ENCODE results near the gene NKD1.
"Not testable (repeated sequence)": the region's sequence is repeated elsewhere in the genome, so short reads cannot be mapped to it uniquely, and the experiment has no call there.

The NKD1 gene

GRCh38 chr16:50519602-50520001, 28.6 kb upstream of the NKD1 start:
- DNase-seq (ENCODE audit: extremely low read depth in 1 of 2, low read depth in 1 of 2) = no peak

DNA sequence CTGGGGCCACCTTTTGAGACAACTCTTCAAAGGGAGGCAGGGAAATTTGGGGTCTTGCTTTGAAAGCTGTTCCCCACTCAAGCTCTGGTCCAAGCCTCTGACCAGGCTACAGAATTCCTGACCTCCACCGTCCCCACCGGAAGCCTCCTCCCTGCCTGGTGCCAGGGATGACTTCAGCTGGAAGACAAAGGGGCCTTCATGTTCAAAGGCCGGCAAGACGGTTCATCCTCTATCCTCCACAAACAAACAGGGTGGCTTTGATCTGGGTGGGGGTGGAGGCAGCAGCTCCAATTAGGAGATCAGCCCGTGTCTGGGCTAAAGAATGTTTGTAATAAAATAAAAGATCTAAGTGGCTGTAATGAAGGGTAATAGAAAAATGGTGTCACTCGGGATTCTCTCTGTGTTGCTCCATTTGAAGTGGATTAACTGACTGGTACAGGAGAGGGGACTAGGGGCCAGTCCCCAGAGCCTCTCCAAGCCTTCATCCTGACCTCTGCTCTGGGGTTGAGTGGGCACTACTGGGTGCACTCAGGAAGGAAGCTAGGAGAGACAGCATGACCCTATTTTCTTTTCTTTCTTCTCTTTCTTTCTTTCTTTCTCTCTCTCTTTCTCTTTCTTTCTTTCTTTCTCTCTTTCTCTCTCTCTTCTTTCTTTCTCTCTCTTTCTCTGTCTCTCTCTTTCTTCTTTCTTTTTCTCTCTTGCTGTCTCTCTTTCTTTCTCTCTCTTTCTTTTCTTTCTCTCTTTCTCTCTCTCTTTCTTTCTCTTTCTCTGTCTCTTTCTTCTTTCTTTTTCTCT, 27.5 kb upstream of the NKD1 start:
- DNase-seq (ENCODE audit: extremely low read depth in 1 of 2, low read depth in 1 of 2) = no peak

- DNase-seq (ENCODE audit: extremely low read depth in 1 of 2, low read depth in 1 of 2) = no peak
These were observed 26.8 kb upstream of the NKD1 start for GRCh38 chr16:50521246-50521900.

DNA sequence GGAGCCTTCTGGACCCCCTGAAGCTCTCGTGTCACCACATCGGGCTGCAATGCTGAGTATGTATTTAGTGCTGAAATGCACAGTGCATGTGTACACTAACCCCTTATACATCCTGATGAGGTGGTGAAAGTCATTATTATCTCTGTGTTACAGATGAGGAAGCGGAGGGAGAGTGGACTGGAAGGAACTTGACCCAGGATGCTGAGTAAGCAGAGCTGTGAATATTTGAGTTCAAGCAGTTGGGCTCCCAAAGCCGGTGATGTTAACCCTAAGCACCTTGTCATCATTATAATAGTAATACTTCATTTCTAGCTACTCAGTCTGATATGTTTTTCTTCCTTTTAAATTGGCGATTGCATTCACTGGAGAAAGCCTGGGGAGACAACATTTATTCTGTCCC, 25.9 kb upstream of the NKD1 start:
- no peak for DNase-seq (ENCODE audit: extremely low read depth in 1 of 2, low read depth in 1 of 2)

DNA sequence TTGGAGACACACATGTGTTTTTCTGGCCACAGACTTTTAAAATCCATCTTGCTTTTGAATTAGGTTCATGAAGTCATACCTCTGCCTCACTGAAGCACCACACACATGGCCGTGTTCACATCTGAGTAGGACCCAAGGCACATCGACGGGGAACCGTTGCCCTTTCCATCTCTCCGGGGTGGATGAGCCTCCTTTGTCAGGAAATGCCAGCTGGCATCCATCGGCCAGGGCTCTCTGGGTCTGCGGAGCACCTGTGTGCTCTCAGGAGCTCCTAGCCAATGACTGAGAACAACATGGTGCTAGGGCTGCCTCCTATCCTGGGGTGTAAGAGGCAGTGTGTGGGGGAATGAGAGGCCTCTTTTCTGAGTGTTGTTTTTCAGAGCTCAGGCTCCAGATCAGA, 24.5 kb upstream of the NKD1 start:
- DNase-seq (ENCODE audit: extremely low read depth in 1 of 2, low read depth in 1 of 2) = no peak

DNA sequence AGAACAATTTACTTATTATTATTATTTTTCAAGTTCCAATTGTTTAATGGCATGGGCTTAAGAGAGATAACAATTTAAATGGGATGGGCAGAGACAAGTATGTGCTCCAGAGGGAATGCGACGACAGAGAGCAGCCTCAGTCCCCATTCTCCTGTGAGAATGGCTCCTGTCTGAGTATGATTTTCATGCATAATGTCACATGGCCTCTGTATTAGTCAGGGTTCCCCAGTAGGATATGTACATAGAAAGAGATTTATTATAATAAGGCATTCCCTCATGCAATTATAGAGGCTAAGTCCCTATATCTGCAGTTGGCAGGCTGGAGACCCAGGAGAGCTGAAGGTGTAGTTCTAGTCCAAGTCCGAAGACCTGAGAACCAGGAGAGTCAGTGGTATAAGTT, 22.9 kb upstream of the NKD1 start:
- DNase-seq (ENCODE audit: extremely low read depth in 1 of 2, low read depth in 1 of 2) = no peak

DNA sequence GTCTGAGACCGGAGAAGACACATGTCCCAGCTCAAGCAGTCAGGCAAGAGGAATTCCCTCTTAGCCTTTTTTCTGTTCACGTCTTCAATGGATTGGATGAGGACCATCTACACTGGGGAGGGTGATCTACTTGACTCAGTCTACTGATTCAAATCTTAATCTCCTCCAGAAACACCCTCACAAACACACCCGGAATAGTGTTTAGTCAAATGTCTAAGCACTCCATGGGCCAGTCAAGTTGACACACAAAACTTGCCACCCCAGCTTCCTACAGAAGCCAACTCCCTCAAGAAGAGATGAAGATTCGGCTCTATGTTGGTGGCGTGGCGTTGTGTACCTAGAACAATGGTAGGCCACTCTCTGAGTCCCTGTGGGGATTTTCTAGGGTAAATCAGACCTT, 22.5 kb upstream of the NKD1 start:
- DNase-seq (ENCODE audit: extremely low read depth in 1 of 2, low read depth in 1 of 2) = no peak

DNA sequence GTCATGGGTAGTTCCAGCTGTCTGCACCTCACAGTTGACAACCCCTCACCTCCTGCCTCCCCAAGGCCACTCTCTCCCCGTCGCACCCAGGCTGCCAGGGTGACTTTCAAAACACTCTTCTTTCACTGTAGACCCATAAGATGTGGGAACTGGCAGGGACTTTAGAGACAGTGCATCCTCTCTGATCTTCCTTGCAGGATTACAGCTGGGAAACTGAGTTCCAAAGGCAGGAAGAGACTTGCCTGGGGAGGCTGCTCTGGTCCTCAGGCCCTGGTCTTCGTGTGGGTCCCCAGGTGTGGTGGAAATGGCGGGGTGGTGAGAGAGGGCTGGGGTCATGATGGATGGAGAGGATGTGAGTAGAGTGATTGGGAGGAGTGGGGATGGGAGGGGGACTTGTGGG, 21.9 kb upstream of the NKD1 start:
- DNase-seq (ENCODE audit: extremely low read depth in 1 of 2, low read depth in 1 of 2) = no peak

GRCh38 chr16:50526796-50527195, 21.4 kb upstream of the NKD1 start:
- DNase-seq (ENCODE audit: extremely low read depth in 1 of 2, low read depth in 1 of 2) = no peak

- DNase-seq (ENCODE audit: extremely low read depth in 1 of 2, low read depth in 1 of 2) = no peak
These were observed 19.4 kb upstream of the NKD1 start for GRCh38 chr16:50528820-50529219.

GRCh38 chr16:50529334-50529733, 18.9 kb upstream of the NKD1 start:
- no peak for DNase-seq (ENCODE audit: extremely low read depth in 1 of 2, low read depth in 1 of 2)

GRCh38 chr16:50530277-50531236, 17.6 kb upstream of the NKD1 start:
- DNase-seq (ENCODE audit: extremely low read depth in 1 of 2, low read depth in 1 of 2) = no peak

- no peak for DNase-seq (ENCODE audit: extremely low read depth in 1 of 2, low read depth in 1 of 2)
These were observed 16.8 kb upstream of the NKD1 start for GRCh38 chr16:50531359-50531758.

DNA sequence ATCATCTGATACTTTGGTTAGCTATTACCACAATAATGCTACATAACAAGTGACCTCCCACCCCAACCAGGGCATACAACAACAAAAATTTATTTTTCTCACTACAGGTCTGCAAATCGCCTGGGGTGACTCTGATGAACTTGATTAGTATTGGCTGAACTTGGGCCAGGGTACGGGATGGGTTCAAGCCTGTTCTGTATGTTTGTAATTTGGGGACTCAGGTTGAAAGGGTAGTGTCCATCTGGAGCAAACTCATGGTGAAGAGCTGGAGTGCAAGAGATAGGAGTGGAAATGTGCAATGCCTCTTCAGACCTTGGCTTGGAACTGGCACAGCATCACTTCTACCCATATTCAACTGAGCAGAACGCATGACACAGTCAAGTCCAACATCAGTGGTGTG, 16.3 kb upstream of the NKD1 start:
- DNase-seq (ENCODE audit: extremely low read depth in 1 of 2, low read depth in 1 of 2) = no peak

- no peak for DNase-seq (ENCODE audit: extremely low read depth in 1 of 2, low read depth in 1 of 2)
These were observed 15.6 kb upstream of the NKD1 start for GRCh38 chr16:50532576-50532975.

DNA sequence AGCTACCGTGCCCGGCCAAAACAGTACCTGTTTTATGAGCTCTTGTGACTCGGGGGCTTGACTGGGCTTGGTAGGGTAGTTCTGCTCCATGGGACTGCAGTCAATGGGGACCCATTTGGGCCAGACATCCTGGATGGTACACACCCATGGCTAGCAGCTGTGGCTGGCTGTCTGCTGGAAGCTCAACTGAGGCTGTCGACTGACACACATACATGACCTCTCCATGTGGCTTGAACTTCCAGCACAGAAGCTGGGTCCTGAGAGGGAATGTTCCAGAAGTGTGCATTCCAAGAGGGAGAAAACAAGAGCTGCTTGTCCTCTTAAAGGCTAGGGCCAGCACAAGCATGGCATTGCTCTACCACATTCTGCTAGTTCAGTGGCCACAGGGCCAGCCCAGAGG, 14.9 kb upstream of the NKD1 start:
- no peak for DNase-seq (ENCODE audit: extremely low read depth in 1 of 2, low read depth in 1 of 2)

- DNase-seq (ENCODE audit: extremely low read depth in 1 of 2, low read depth in 1 of 2) = no peak
These were observed 14.1 kb upstream of the NKD1 start for GRCh38 chr16:50534091-50534490.

- no peak for DNase-seq (ENCODE audit: extremely low read depth in 1 of 2, low read depth in 1 of 2)
These were observed 13.6 kb upstream of the NKD1 start for GRCh38 chr16:50534556-50534955.

- DNase-seq (ENCODE audit: extremely low read depth in 1 of 2, low read depth in 1 of 2) = no peak
These were observed 13.2 kb upstream of the NKD1 start for GRCh38 chr16:50534958-50535357.

DNA sequence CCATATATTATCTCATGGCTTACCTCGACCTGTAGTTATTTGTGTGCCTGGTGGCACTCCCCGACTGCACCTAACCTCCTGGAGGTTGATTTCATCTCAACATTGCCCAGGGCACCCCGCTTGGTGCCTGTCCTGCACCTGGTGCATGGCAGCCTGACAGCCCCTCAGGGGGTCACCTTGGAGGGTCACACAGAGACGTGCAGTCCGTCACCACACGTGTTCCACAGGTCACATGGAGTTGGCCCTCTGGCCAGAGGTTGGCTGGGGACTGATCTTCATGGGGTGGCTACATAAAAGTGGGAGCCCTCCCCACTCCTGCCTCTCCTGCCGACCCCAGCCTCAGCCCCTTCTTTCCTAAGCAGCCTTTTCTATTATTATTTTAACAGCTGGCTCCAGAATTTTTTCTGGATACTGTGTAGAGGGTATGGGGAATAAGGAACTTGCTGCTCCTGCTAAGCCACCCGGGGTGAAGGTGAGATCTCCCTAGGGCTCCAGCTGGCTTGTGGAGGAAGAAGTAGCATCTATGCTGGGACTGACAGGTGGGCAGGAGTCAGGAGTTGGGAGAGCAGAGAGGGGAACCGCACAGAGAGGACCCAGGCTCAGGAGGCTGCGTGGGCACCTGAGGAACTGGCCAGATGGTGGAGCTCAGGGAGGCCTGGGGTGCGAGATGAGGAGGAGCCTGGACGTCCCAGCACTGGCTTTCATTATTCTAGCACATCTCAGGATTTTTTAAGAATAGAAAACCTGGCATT, 12.5 kb upstream of the NKD1 start:
- no peak for DNase-seq (ENCODE audit: extremely low read depth in 1 of 2, low read depth in 1 of 2)

GRCh38 chr16:50536258-50536645, 11.9 kb upstream of the NKD1 start:
- not testable (repeated sequence) for DNase-seq (ENCODE audit: extremely low read depth in 1 of 2, low read depth in 1 of 2)

Measured in activated CD8-positive, alpha-beta memory T cell treated with anti-CD3 and anti-CD28 coated beads for 1 hour (primary cell).